H54 (cell line): Measurements from ENCODE around the gene TMEM132E.

Experiments
- DNase-seq: peaks from one replicate; pipeline ENCODE4 v3.0.0; 2011; ENCODE audit warnings: low spot score, mixed read lengths; ENCODE audit not compliant: insufficient read length
- FAIRE-seq: peaks from 3 replicates; lab custom pipeline; 2011; peaks lifted over from hg19 to GRCh38; lab: Jason Lieb, UNC
- POLR2A ChIP-seq: IDR thresholded peaks from 2 replicates; pipeline ENCODE4 v1.6.1; 2011; ENCODE audit warnings: low read depth, mild to moderate bottlenecking, low read length

The TMEM132E gene

DNA sequence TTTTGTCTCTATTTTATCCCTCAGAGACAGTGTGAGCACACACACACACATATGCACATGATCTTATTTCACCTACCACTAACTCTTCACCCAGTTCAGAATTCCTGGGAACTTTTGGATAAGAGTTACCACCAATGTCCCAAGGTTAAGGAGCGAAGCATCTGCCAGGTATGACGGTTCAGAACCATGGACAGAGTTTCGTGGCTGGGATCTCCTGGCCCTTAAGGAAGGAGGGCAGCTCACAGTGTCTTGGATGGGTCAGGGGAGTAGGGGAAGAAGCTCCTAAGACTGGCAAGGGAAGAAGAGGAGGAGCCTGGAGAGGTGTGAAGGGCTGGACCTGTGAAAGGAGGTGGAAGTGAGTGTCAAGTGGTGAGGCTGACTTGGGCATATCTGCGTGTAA is 23.0 kb upstream of the TMEM132E start:
- FAIRE-seq (no peak), DNase-seq (no peak)
- TF ChIP-seq POLR2A = no peak

DNA sequence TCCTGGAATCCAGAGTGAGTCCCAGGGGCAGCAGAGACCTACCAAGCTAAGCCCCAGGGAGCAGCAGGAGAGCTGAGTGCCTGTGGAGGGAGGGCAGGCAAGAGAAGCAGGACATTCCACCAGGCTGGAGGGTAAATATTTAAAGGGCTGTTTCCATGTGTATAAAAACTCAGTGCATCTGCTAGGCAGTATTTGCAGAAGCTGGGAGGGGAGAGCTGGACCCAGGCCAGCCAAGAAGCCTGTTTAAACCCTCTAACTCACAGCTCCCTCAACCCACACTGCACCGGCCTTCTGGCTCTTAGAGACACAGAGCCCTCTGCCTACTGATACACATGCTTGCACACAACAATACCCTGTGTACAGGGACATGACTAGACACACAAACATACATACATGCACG is 22.5 kb upstream of the TMEM132E start:
- DNase-seq (no peak), FAIRE-seq (no peak)
- no peak for TF ChIP-seq POLR2A

DNA sequence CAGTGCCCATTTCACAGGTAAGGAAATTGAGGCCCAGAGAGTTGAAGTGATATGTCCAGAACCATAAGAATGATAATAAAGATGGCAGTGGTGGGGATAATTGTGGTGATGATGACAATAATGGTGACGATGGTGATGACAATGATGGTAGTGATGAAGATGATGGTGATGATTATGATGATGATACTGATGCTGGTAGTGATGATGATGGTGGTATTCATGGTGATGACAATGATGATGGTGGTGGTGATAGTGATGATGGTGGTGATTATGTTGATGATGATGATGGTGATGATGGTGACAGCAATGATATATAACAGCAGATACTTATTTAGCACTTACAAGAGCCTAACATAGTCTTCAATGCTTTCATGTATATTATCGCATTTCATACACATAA is 18.1 kb upstream of the TMEM132E start:
- no peak for TF ChIP-seq POLR2A
- FAIRE-seq = no peak
- DNase-seq = no peak

DNA sequence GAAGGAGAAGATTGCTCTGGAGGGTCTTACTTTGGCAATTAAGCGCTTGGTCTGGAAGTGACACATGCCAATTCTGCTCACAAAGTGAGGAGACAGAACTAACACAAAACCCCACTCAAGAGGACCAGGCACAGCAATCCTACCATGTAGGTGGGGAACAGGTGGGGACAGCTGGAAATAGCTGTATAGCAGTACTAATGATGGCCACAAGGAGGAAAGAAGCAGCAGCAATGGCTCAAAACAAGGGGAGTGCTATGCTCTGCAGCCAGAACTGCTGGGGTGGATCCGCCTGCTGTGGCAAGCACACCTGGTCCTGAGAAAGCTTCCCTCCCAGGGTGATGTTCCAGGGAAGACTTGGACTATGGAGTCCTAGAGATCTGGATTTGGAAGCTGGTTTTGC is 17.0 kb upstream of the TMEM132E start:
- TF ChIP-seq POLR2A = no peak
- DNase-seq (no peak), FAIRE-seq (no peak)

DNA sequence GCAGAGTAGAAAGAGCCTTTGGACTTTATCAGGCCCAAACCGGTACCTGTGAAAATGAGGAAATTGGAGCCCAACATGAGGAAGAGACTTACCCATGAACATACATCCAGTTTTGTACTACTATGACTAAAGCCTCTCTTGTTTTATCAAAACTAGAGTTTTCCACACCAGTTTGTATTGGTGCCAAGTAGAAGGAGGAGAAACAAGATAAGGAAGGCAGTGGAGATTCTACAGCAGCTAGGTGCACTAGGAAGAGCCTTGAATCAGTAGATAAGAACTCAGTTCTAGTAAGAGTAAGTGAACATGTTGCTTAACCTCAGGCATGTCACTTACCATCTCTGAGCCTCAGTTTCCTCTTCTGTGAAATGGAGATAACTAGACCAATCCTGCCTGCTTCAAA is 13.7 kb upstream of the TMEM132E start:
- FAIRE-seq (no peak), DNase-seq (no peak)
- no peak for TF ChIP-seq POLR2A

DNA sequence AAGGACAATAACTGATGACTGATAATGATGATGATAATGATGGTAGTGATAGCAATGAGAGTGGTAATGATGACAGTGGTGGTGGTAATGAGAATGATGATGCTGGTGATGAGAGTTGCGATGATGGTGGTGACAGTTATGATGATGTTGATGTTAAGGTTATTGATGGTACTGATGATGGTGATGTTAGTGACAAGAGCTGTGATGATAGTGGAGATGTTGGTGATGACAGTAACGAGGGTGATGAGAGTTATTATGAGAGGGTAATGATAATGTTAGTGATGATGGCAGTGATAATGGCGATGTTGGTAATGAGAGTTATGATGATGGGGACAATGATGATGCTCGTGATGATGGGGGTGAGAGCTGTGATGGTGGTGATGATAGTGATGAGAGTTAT is 13.2 kb upstream of the TMEM132E start:
- FAIRE-seq = no peak
- DNase-seq = no peak
- no peak for TF ChIP-seq POLR2A

DNA sequence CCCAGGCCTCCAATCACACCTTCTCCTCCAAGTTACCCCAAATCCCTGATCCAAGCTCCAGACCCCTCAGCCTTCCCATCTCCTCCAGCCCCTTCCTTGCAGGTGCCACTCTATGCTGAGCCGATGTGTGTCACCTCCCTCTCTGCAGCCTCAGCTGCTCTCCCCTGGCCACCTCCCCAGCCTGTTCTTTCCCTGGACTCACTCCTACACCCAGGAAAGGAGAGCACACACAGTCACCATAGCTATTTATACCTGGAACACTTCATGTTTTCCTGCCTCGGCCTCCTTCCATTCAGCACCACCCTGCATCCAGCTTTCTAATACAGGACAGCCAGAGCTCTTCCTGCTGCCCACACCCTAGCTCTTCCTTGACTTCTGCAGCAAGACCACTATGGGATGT is 12.5 kb upstream of the TMEM132E start:
- FAIRE-seq (no peak), DNase-seq (no peak)
- no peak for TF ChIP-seq POLR2A

DNA sequence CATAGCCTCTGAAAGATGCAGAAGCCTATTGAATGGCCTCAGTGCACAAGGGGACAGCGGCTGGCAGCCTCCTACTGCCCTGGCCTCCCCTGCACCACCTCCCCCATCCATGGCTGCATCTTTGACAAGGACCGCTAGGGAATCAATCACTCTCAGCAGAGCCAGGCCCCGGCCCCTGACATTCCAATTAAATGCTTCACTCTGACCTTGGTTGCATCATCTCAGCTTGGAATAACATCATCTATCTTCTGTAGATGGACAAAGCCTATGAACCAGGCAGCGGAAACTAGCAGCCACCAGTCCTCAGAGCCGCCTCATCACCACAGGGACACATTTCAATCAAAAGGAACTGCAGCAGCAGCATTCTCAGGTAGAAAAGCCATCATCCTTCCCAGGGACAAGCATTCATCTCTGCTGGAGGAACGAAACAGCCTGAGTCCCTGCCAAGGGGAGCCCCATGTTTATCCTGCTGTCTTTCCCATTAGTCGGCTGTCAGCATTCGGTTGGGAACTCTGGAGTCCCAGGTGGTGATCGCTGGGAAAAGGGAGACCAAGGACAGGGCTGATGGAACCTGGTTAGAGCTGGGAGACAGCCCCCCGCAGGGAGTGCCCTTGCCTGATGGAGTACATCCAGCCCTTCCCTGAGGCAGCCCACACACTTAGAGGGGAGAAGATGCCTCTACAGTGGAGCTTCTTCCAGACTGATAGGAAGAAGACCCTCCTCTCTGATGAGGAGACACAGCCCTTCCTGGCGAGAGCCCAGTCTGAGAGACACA is 11.5 kb upstream of the TMEM132E start:
- FAIRE-seq (no peak), DNase-seq (no peak)
- no peak for TF ChIP-seq POLR2A

DNA sequence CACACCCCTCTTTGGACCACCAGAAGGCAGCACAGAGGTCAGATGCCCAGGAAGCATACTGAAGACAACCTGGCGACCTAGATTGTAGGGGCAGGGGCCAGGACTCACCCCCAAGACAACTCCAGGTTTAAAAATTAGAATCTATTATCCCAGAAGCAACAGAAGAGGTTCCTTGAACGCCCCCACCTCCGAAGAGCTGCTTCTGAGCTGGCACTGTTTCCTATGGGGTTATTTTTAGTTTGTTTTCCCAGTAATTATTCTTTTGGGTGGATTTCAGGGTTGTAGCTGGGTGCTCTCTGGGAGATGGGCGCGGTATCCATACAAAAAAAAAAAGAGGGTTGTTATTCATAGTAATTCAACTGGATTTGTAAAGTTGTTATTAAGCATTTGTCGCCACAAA is 10.4 kb upstream of the TMEM132E start:
- FAIRE-seq = no peak
- no peak for DNase-seq
- TF ChIP-seq POLR2A = no peak

DNA sequence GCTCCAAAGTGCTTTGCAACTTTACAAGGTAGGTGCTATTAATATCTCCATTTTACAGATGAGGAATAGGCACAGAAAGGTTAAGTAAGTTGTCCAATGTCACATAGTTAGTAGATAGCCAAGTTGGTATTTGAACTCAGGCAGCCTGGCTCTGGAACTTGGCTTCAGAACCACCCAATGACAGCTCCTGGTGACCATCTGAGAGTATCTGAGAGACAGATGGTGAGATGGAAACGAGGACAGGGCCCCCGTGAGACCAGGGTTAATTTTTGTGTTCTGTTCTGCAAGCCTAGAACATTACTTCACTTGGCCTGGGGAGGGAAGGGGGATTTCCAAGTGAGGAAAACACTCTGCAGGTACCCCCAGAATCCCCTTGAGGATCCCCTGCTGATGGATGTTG is 9.8 kb upstream of the TMEM132E start:
- DNase-seq (no peak), FAIRE-seq (no peak)
- TF ChIP-seq POLR2A = no peak

DNA sequence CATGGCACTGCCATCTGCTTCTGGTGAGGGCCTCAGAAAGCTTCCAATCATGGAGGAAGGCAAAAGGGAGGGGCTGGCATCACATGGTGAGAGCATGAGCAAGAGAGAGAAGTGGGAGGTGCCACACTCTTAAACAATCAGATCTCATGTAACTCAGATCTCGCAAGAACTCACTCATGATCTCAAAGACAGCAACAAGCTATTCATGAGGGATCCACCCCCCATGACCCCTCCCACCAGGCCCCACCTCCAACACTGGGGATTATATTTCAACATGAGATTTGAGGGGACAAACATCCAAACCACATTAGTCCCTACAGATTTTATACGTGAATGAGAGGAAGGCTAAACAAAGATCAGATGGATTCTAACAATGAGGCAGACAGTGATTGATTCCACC is 8.9 kb upstream of the TMEM132E start:
- DNase-seq = no peak
- no peak for FAIRE-seq
- no peak for TF ChIP-seq POLR2A

DNA sequence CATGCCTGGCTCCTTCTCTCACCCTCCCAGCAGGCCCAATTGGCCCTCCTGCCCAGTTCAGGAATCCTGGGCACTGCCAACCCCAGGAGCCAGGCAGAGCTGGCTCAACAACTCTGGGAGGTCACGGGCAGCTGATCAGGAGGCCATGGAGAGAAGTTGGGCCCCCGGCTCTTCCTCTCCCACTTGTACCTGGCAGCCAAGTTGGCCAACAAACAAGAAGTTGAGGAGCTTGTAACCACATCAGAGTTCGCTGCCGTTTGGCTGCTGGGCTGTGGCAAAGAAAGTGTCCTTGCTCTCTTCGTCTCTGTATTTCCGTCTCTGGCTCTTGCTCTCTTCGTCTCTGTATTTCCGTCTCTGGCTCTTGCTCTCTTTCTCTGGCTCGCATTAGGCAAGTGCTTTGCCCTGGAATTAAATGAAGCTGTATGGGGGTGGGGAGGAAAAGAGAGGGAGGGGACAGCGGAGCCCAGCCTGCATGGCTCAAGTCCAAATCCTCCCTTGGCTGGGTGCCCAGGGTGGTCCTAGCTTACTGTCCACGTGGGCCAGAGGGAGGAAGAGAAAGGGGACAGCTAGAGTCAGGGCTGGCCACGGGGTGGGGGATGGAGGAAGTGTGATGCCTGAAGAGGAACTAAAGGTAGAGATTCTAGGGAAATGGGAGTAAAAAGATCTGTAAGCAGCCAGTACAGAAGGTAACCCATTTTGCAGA is 7.8 kb upstream of the TMEM132E start:
- DNase-seq (no peak), FAIRE-seq (no peak)
- TF ChIP-seq POLR2A = no peak

DNA sequence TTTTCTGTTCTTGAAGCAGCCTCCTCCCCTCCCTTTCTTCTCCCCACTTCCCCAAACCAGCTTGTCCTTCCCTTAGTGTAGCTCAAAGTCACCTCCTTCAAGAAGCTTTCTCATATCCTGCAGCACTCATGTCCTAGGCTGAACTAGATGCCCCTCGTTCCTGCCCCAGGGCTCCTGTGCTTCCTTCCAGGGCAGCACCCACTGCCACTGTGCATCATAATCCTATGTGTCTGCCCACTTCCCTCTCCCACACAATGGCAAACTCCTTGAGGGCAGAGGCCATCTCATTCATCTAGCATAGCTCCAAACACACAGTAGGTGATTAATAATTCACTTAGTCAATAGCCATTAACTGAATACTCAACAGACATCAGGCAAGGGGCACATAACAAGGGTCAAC is 6.9 kb upstream of the TMEM132E start:
- no peak for DNase-seq
- no peak for TF ChIP-seq POLR2A
- FAIRE-seq = no peak

DNA sequence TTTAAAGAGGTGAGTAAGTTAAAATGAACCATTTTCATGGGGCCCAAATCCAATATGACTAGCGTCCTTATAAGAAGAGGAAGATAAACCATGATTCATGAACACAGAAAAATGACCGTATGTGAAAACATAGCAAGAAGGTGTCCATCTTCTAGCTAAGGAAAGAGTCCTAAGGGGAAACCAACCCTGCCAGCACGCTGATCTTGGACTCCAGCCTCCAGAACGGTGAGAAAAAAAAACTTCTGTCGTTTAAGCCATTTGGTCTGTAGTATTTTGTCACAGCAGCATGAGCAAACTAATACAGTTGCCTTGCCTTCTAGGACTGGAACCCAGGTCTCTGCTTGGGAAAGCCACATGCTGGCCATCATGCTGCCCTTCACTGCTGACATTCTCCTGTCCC is 4.2 kb upstream of the TMEM132E start:
- DNase-seq = no peak
- TF ChIP-seq POLR2A = no peak
- no peak for FAIRE-seq

DNA sequence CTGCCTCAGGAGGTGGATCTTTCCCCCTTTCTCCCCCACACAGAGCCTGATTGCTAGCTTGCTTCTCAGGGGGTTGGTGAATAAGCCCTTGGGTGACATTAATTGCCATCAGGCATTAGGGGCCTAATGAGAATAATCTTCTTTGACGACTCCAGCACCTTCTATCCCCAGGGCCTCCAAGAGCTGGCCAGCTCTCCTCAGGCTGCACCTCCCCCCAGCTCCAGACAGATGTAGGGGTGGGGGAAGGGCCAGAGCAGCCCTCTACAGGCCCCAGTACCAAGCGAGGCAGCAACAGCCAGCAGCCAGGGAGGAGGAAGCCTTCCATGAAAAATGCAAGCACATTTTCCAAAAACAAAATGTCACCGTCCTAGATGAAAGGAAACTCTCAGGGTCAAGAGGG is 1.4 kb upstream of the TMEM132E start:
- FAIRE-seq (no peak), DNase-seq (no peak)
- no peak for TF ChIP-seq POLR2A
